NK-92 (cell line): ENCODE results near the gene CUX1.

Experiments
- DNase-seq: peaks from one replicate; lab custom pipeline; 2025; ENCODE audit not compliant: unreplicated experiment; lab: John Stamatoyannopoulos, UW

Gene CUX1

GRCh38 chr7:102279537-102280400, 462.3 kb downstream of the CUX1 start:
- DNase-seq = no peak

- DNase-seq = no peak
These were observed 463.1 kb downstream of the CUX1 start for GRCh38 chr7:102280521-102280920.

GRCh38 chr7:102281785-102282184, 464.4 kb downstream of the CUX1 start:
- DNase-seq = no peak

GRCh38 chr7:102282465-102283362, 465.3 kb downstream of the CUX1 start:
- DNase-seq = no peak

- no peak for DNase-seq
These were observed 466.2 kb downstream of the CUX1 start for GRCh38 chr7:102283477-102284189.

GRCh38 chr7:102284399-102284798, 467.0 kb downstream of the CUX1 start:
- DNase-seq = no peak

GRCh38 chr7:102284891-102285539, 467.6 kb downstream of the CUX1 start:
- no peak for DNase-seq

GRCh38 chr7:102285540-102286236, 468.3 kb downstream of the CUX1 start:
- no peak for DNase-seq

GRCh38 chr7:102286237-102287110, 469.0 kb downstream of the CUX1 start, which contains the start of gene SH2B2:
Gene SH2B2 (plus strand): TSS chr7:102286868. CDS start chr7:102300551, 13,683 bp downstream.
- no peak for DNase-seq

- DNase-seq = no peak
These were observed 469.9 kb downstream of the CUX1 start for GRCh38 chr7:102287111-102287980.

GRCh38 chr7:102287981-102288278, 470.5 kb downstream of the CUX1 start:
- no peak for DNase-seq

GRCh38 chr7:102288285-102288930, 471.0 kb downstream of the CUX1 start:
- DNase-seq = no peak

- no peak for DNase-seq
These were observed 471.6 kb downstream of the CUX1 start for GRCh38 chr7:102289057-102289456.

GRCh38 chr7:102291056-102291915, 473.9 kb downstream of the CUX1 start:
- DNase-seq = no peak

GRCh38 chr7:102291916-102292267, 474.5 kb downstream of the CUX1 start:
- no peak for DNase-seq

- DNase-seq = no peak
These were observed 475.7 kb downstream of the CUX1 start for GRCh38 chr7:102292813-102293798.
